ENCODE data around the gene DOLK.
"Not testable (repeated sequence)": the region's sequence is repeated elsewhere in the genome, so short reads cannot be mapped to it uniquely, and the experiment has no call there.

GRCh38 chr9:128944966-128945365, 2.4 kb downstream of the DOLK start:
- TF ChIP-seq CTCF (IDR thresholded peaks at IDR 0.05; ENCODE audit: insufficient read depth, low read depth, low read length); EZH2 (IDR thresholded peaks at IDR 0.05; ENCODE audit: insufficient read depth, low read length): not testable (repeated sequence)

All from astrocyte (in vitro differentiated cells and primary cell).